Gastroesophageal sphincter (tissue), 3 donors: Measurements from ENCODE around the gene RYR3.

Experiments used
- EP300 ChIP-seq: sonication (generic); formaldehyde crosslinking; IDR thresholded peaks from one replicate; pipeline ENCODE4 v1.6.1; 2017; ENCODE audit warnings: antibody characterized with exemption, mild to moderate bottlenecking
- POLR2A ChIP-seq, 2 donors: fragments of 450-650 bp; IDR thresholded peaks; one replicate each; pipeline ENCODE4 v1.6.1; 2017; ENCODE audit warnings: antibody characterized with exemption in 2 of 2, mild to moderate bottlenecking in 2 of 2, moderate library complexity in 1 of 2
- POLR2AphosphoS5 ChIP-seq: sonication (generic); formaldehyde crosslinking; IDR thresholded peaks from one replicate; pipeline ENCODE4 v1.6.1; 2017; ENCODE audit warnings: antibody characterized with exemption
- TF ChIP-seq, protein P1 (sequence below), 4 experiments: fragments of 200-600 bp in 2 of 4; fragments of 450-650 bp in 2 of 4; sonication (generic) in 1 of 4; IDR thresholded peaks; one replicate each; pipeline ENCODE4 v1.5.1; 2017 to 2019; ENCODE audit warnings: antibody characterized with exemption in 4 of 4, mild to moderate bottlenecking in 2 of 4, moderate library complexity in 2 of 4

DNA sequence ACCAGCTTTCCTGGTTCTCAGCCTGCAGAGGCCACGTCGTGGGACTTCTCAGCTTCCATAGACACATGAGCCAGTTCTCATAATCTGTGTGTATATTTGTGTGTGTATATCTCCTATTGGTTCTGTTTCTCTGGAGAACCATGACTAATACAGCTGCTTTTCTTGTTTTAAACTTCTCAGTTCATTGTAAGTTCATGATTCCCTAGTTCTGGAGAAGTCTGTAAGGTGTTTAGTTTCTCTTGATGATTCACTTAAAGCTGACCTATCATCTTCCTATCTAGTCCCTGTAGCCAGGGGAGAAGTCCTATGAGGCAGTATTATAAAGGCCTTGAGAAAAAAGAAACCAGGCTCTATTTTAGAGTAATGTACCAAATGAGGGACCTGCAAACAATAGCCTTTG lies 147.7 kb downstream of the RYR3 start:
- TF ChIP-seq POLR2A (IDR thresholded peaks at IDR 0.05) (no peak), EP300 (no peak), POLR2AphosphoS5 (no peak)
- TF ChIP-seq, protein P1, sequence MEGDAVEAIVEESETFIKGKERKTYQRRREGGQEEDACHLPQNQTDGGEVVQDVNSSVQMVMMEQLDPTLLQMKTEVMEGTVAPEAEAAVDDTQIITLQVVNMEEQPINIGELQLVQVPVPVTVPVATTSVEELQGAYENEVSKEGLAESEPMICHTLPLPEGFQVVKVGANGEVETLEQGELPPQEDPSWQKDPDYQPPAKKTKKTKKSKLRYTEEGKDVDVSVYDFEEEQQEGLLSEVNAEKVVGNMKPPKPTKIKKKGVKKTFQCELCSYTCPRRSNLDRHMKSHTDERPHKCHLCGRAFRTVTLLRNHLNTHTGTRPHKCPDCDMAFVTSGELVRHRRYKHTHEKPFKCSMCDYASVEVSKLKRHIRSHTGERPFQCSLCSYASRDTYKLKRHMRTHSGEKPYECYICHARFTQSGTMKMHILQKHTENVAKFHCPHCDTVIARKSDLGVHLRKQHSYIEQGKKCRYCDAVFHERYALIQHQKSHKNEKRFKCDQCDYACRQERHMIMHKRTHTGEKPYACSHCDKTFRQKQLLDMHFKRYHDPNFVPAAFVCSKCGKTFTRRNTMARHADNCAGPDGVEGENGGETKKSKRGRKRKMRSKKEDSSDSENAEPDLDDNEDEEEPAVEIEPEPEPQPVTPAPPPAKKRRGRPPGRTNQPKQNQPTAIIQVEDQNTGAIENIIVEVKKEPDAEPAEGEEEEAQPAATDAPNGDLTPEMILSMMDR (IDR thresholded peaks at IDR 0.05) = no peak
